GM18505 (cell line): Measurements from ENCODE around the gene WDR90.

Experiments used
- ATAC-seq: cut with Tn5 transposase; IDR thresholded peaks from one replicate; pipeline ENCODE4 v1.9.1; 2021; ENCODE audit not compliant: unreplicated experiment
- POLR2A ChIP-seq: IDR thresholded peaks from 4 replicates; pipeline ENCODE4 v1.6.1; 2011; ENCODE audit warnings: borderline replicate concordance; ENCODE audit not compliant: insufficient read depth, insufficient read length; ENCODE audit errors: extremely low read depth

The WDR90 gene

DNA sequence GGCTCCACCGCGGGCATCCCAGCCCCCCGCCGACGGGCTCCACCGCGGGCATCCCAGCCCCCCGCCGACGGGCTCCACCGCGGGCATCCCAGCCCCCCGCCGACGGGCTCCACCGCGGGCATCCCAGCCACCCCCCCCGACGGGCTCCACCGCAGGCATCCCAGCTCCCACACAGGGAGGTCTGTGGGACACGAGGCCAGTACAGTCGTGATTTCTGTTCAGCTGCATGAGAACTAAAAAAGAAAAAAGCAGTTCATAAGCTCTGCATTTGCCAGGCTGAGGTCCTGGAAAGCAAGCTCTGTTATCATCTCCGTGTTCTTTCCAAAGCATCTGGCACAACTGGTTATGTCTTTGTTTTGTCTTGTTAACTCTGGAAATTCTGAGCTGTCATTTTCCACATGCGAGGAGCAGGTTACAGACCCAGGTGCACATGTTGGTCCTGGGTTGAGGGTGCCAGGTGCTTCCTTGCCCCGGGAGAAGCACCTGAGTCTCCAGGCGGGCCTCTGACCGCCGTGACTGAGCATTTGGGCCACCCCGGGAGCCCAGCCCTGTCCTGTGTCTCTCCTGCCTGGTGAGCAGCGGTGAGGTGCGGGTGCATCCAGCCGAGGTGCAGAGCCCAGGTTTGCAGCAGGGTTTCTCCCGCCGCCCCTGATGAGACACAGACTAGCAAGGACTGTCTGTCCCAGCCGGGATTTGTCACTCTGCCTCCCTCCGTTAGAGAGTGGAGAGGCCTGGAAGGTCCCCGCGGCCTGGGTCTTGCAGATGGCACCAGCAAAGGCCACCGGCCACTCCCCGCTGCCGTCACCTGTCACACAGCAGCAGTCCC lies 28.3 kb upstream of the WDR90 start:
- ATAC-seq: no peak
- TF ChIP-seq POLR2A: no peak

- TF ChIP-seq POLR2A: no peak
- ATAC-seq: no peak
Observed at GRCh38 chr16:621526-622105, 27.5 kb upstream of the WDR90 start.

- TF ChIP-seq POLR2A: no peak
- no peak for ATAC-seq
Observed at GRCh38 chr16:622920-623280, 26.3 kb upstream of the WDR90 start.

DNA sequence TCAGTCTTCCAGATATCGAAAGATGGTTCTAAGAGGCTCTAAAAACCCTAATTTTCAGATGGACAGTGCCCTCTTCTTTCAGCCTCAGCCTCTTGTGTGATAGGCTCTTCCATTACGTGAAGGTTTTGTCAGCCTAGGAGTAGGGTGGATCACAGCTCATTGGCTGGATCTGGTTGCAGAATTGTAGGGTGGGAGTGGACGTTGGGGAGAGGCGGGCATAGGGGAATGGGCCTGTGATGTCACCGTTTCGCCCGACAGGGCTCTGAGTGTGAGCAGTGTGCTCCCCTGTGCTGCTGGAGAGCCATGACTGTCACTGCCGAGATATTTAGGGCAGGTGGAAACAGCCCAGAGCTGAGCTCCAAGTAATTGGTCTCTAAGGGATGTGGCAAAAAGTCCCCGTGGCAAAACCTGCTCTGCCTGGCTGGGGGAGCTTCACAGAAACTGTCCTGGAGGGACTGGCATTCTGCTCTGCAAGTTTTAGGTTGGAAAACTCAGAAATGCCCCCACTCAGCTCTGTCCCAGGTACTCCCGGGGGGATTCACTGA lies 24.6 kb upstream of the WDR90 start:
- TF ChIP-seq POLR2A: no peak
- no peak for ATAC-seq

- ATAC-seq: no peak
- no peak for TF ChIP-seq POLR2A
Observed at GRCh38 chr16:625117-625976, 23.8 kb upstream of the WDR90 start.

- TF ChIP-seq POLR2A: no peak
- no peak for ATAC-seq
Observed at GRCh38 chr16:625977-626765, 23.0 kb upstream of the WDR90 start.

GRCh38 chr16:626787-627453 lies 22.2 kb upstream of the WDR90 start:
- TF ChIP-seq POLR2A: no peak
- no peak for ATAC-seq

- ATAC-seq: no peak
- TF ChIP-seq POLR2A: no peak
Observed at GRCh38 chr16:627454-628239, 21.5 kb upstream of the WDR90 start.

DNA sequence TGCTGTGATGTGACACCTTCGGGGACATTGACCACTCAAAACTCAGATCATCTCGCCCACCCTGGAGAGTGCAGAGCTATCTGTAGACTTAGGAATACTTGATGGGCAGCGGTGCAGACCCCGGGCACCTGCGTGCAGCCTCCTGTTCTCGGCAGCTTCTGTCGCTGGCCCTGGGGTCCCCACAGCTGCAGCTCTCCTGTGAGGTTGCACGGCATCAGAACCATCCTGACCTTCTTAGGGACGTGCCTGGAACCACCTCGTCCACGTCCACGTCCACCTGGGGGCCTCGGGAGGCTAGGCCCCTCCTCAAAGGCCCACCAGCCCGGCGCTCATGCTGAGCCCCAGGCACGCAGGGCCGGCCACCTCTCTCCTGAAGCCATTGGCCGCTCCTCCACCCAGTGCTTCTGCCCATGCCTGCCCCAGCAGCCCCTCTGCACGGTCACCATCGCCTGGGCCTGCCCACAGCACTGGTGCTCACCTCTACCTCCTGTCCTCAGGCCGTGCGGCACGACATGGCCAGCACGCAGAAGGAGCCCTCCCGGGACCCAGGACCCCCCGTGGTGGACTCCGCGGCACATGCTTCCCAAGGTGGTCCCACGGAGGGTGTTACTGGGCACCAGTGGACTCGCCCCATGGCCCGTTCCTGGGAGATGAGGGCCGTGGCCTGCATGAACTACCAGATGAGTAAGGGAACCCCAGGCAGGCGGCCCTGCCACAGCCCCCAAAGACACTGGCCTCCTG lies 20.7 kb upstream of the WDR90 start:
- no peak for ATAC-seq
- TF ChIP-seq POLR2A: no peak

- no peak for TF ChIP-seq POLR2A
- ATAC-seq: no peak
Observed at GRCh38 chr16:629185-629832, 19.9 kb upstream of the WDR90 start.
